Dedifferentiated amniotic fluid mesenchymal stem cell (primary cell): ENCODE measurements around the gene DHCR7.

Experiments used
- DNase-seq: peaks from one replicate; pipeline ENCODE4 v3.0.0-alpha.2; 2016; ENCODE audit errors: extremely low spot score

DHCR7 gene

GRCh38 chr11:71448257-71449171 lies at the start of gene DHCR7:
Gene DHCR7, minus strand, starts transcription at chr11:71448393. Its CDS starts 3,441 bp downstream, at chr11:71444952.
- peak; percentile 90 for DNase-seq

- no peak for DNase-seq
These were observed 48.2 kb upstream of the DHCR7 start for GRCh38 chr11:71496421-71496820.

GRCh38 chr11:71495286-71496230 lies 47.4 kb upstream of the DHCR7 start:
- DNase-seq = no peak

- no peak for DNase-seq
These were observed 43.7 kb upstream of the DHCR7 start for GRCh38 chr11:71491940-71492339.

- DNase-seq = no peak
These were observed 43.3 kb upstream of the DHCR7 start for GRCh38 chr11:71491531-71491930.

- DNase-seq = no peak
These were observed 42.7 kb upstream of the DHCR7 start for GRCh38 chr11:71490731-71491390.

- DNase-seq = no peak
These were observed 42.0 kb upstream of the DHCR7 start for GRCh38 chr11:71490044-71490730.

GRCh38 chr11:71489311-71490043 lies 41.3 kb upstream of the DHCR7 start:
- no peak for DNase-seq

- no peak for DNase-seq
These were observed 40.6 kb upstream of the DHCR7 start for GRCh38 chr11:71488681-71489270.

GRCh38 chr11:71486320-71486719 lies 38.1 kb upstream of the DHCR7 start:
- no peak for DNase-seq

- no peak for DNase-seq
These were observed 37.3 kb upstream of the DHCR7 start for GRCh38 chr11:71485466-71485865.

GRCh38 chr11:71485063-71485399 lies 36.8 kb upstream of the DHCR7 start:
- DNase-seq = no peak

- DNase-seq = no peak
These were observed 36.3 kb upstream of the DHCR7 start for GRCh38 chr11:71484248-71485062.

GRCh38 chr11:71483692-71484091 lies 35.5 kb upstream of the DHCR7 start:
- DNase-seq = no peak

GRCh38 chr11:71482746-71483364 lies 34.7 kb upstream of the DHCR7 start:
- DNase-seq = no peak

GRCh38 chr11:71482216-71482615 lies 34.0 kb upstream of the DHCR7 start:
- DNase-seq = no peak

GRCh38 chr11:71481101-71481960 lies 33.1 kb upstream of the DHCR7 start:
- DNase-seq = no peak

GRCh38 chr11:71478528-71478840 lies 30.3 kb upstream of the DHCR7 start:
- DNase-seq = no peak
